ENCODE results near the gene NTN4. TPM values are rescaled to one million over a fixed set of nuclear protein-coding genes. Genes with fewer than 3 reads are reported as not detected.

NTN4 gene
- 100 to 1,000 TPM in 1 of 4 donors, 10 to 100 TPM in 3; 33.5 to 103 (median 51.5) TPM for total RNA-seq

DNA sequence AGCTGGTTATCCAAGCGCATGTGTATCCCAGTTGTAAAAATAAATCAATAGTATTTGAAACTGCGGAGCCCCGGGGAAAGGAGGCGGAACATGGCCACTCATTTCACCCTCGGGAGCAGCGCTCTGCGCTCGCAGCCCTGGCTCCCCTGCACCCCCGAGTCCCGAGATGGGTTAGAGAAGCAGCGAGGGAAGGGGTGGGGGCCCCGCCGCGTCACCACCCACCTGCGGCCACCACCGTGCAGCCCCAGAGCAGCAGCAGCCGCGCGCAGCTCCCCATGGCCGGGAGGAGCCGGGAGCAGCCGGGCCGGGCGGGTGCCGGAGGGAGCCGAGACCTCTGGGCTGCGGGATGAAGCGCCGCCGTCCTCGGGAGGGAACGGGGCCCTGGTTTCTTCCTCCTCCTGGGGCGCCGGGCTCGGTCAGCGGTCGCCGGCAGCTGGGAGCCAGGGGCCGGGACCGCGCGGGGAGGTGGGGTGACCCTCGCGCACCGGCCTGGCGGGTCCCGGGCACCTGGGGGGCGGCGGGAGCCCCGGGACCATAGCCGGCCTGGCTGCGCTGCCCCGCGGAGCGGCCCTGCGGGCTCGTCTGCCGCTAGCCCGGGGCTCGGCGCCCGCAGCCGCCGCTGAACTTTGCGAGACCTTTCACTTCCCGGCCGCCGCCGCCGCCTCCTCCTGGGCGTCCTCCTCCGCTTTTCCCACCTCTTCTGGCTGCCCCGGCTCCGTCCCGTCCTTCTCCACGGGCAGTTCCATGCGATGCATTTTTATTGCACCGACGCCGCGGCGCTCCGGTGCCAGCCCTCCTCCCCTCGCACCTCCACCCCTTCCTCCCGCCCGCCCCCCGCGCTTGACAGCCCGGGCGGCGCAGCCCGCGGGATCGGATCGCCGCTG, at the start of gene NTN4:
Gene NTN4, minus strand, starts transcription at position 732 of the 884 bp plus-strand sequence. Its CDS starts 455 bp downstream, at position 277.
- H3K9me3 ChIP-seq, result no peaks in the 10 kb centered on the region
- H3K27me3 ChIP-seq, result no peaks in the 10 kb centered on the region
- TF ChIP-seq POLR2A (IDR thresholded peaks at IDR 0.05), result peak; percentile 19 to 50
- TF ChIP-seq, protein P1, sequence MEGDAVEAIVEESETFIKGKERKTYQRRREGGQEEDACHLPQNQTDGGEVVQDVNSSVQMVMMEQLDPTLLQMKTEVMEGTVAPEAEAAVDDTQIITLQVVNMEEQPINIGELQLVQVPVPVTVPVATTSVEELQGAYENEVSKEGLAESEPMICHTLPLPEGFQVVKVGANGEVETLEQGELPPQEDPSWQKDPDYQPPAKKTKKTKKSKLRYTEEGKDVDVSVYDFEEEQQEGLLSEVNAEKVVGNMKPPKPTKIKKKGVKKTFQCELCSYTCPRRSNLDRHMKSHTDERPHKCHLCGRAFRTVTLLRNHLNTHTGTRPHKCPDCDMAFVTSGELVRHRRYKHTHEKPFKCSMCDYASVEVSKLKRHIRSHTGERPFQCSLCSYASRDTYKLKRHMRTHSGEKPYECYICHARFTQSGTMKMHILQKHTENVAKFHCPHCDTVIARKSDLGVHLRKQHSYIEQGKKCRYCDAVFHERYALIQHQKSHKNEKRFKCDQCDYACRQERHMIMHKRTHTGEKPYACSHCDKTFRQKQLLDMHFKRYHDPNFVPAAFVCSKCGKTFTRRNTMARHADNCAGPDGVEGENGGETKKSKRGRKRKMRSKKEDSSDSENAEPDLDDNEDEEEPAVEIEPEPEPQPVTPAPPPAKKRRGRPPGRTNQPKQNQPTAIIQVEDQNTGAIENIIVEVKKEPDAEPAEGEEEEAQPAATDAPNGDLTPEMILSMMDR (IDR thresholded peaks at IDR 0.05), result no peak
- ATAC-seq, result peak; percentile 67
- H3K36me3 ChIP-seq, result peaks cover 0 to 6% of the 10 kb centered on the region in 2 donors
- peak within 1 kb of the TSS; percentile 71 to 96 (median 95) for H3K27ac ChIP-seq
- WGBS, 2 donors (ENCODE audit: low coverage in 1 of 2), result 3% methylated on average over 29 of the region's 96 CpGs; no CpG with 5 or more reads in 1 of the 2 donors
- H3K4me3 ChIP-seq, result peak within 1 kb of the TSS; percentile 79 to 91
- H3K4me1 ChIP-seq, result peaks cover 0 to 61% (median 18%) of the 10 kb centered on the region in 3 donors

GRCh38 chr12:95838125-95838524, 47.6 kb upstream of the NTN4 start:
- no peak for ATAC-seq
- Histone ChIP-seq H3K4me3 (no peak overlapping the region), H3K9me3 (no peaks in the 10 kb centered on the region), H3K27me3 (peaks cover 5% of the 10 kb centered on the region), H3K4me1 (peaks cover 0 to 9% (median 0%) of the 10 kb centered on the region in 3 donors), H3K36me3 (no peaks in the 10 kb centered on the region), H3K27ac (no peak overlapping the region)
- TF ChIP-seq, protein P1 (IDR thresholded peaks at IDR 0.05), result no peak
- no peak for TF ChIP-seq POLR2A (IDR thresholded peaks at IDR 0.05)
- TF ChIP-seq POLR2AphosphoS5 (IDR thresholded peaks at IDR 0.05), result no peak
- TF ChIP-seq EP300 (IDR thresholded peaks at IDR 0.05), result no peak
- 2 to 6% methylated on average over 3 to 11 of the region's 11 CpGs for WGBS, 2 donors (ENCODE audit: low coverage in 1 of 2)

- Histone ChIP-seq H3K27me3 (peaks cover under 1% of the 10 kb centered on the region), H3K27ac (peak overlapping the region in 1 of 4 donors; percentile 2), H3K36me3 (no peaks in the 10 kb centered on the region), H3K9me3 (no peaks in the 10 kb centered on the region), H3K4me1 (peaks cover 0 to 9% (median 0%) of the 10 kb centered on the region in 3 donors), H3K4me3 (no peak overlapping the region)
- no peak for ATAC-seq
- TF ChIP-seq EP300 (IDR thresholded peaks at IDR 0.05) (no peak), POLR2AphosphoS5 (IDR thresholded peaks at IDR 0.05) (no peak), POLR2A (IDR thresholded peaks at IDR 0.05) (no peak)
- TF ChIP-seq, protein P1 (IDR thresholded peaks at IDR 0.05), result no peak
- WGBS, 2 donors (ENCODE audit: low coverage in 1 of 2), result 35 to 38% methylated on average over 10 of the region's 10 CpGs
Measured at GRCh38 chr12:95837240-95838038, 46.9 kb upstream of the NTN4 start.

DNA sequence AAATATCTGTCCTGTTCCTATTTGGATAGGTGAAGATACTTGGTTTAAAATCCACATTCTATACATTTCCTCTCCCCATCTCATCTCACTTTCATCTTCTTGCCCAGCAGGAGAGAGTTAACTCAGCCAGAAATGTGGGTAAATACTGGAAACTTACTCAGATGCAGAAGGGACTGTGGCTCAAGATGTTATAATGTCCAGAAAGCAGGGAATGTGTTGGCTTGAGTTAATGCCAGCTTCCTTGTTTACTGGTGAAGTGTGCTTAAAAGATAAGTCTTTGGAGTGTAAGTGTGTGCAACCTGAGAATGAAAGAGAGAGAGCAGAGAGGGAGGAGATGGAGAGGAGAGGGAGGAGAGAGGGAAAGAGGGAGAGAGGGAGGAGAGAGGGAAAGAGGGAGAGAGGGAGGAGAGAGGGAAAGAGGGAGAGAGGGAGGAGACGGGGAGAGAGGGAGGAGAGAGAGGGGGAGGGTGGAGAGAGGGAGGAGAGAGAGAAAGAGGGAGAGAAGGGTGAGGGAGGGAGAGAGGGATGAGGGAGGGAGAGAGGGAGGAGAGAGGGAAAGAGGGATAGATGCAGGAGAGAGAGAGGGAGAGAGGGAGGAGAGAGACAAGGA, 46.2 kb upstream of the NTN4 start:
- H3K27me3 ChIP-seq, result no peaks in the 10 kb centered on the region
- no peak overlapping the region for H3K4me3 ChIP-seq
- peaks cover 0 to 9% (median 0%) of the 10 kb centered on the region in 3 donors for H3K4me1 ChIP-seq
- WGBS, 2 donors (ENCODE audit: low coverage in 1 of 2), result 0% methylated on average over 1 of the region's 1 CpG
- no peaks in the 10 kb centered on the region for H3K36me3 ChIP-seq
- no peak for ATAC-seq
- H3K27ac ChIP-seq, result peak overlapping the region in 1 of 4 donors; percentile 2
- no peaks in the 10 kb centered on the region for H3K9me3 ChIP-seq
- TF ChIP-seq POLR2AphosphoS5 (IDR thresholded peaks at IDR 0.05) (no peak), EP300 (IDR thresholded peaks at IDR 0.05) (no peak), POLR2A (IDR thresholded peaks at IDR 0.05) (no peak)
- TF ChIP-seq, protein P1 (IDR thresholded peaks at IDR 0.05), result no peak
